K562 (cell line): Measurements from ENCODE around the gene PRSS21. TPM values are rescaled to one million over a fixed set of nuclear protein-coding genes. Genes with fewer than 3 reads are reported as not detected.

Experiments
- ATAC-seq: fragments of 200-7000 bp; cut with Tn5 transposase; 3 replicates; pipeline ENCODE4 v1.9.1; 2020; ENCODE audit warnings: moderate library complexity
- BruUV-seq: library from RNA; stranded (reverse); fragments of 400-500 nt; replicated peaks from 2 replicates; lab custom pipeline; 2021; lab: Mats Ljungman, UMichigan
- CTCF ChIA-PET: fragments of 300-600 bp; formaldehyde crosslinking; extraction: SDS; loops from one replicate; lab custom pipeline; 2021; ENCODE audit warnings: low intra/inter-chr PET ratio; lab: Yijun Ruan, JAX
- POLR2A ChIA-PET: fragments of 300-600, 350-650 bp; sonication (Branson Sonifier 250); formaldehyde crosslinking; extraction: SDS; loops from one replicate; lab custom pipeline; 2021; ENCODE audit warnings: antibody characterized with exemption, inconsistent platforms; lab: Yijun Ruan, JAX
- DNase-seq, 4 experiments: peaks; one replicate each; pipeline versions ENCODE4 v3.0.0 to v3.0.0-alpha.2; 2011 to 2018; ENCODE audit warnings: low spot score in 3 of 4, mixed read lengths in 3 of 4; ENCODE audit errors: extremely low read depth in 1 of 4
- FAIRE-seq: peaks from 2 replicates; lab custom pipeline; 2011; peaks lifted over from hg19 to GRCh38; lab: Jason Lieb, UNC
- H2AFZ ChIP-seq: 2 replicates; pipeline ENCODE4 v1.6.0; 2011; ENCODE audit warnings: low read depth, low read length, control low read depth, inconsistent platforms
- H3K27ac ChIP-seq: fragments of 200-600 bp; 3 replicates; pipeline ENCODE4 v1.8.0; 2011; ENCODE audit warnings: low read depth, mild to moderate bottlenecking, control low read depth, inconsistent platforms, low read length, moderate library complexity, mixed read lengths; ENCODE audit errors: extremely low read depth
- H3K27me3 ChIP-seq, 2 experiments: fragments of 300-600 bp in 1 of 2; 2 replicates in 1 of 2; 3 replicates in 1 of 2; pipeline versions ENCODE4 v1.6.0 to v1.8.0; 2011; ENCODE audit warnings: inconsistent platforms in 2 of 2, low read length in 2 of 2, mild to moderate bottlenecking in 1 of 2, mixed read lengths in 1 of 2, moderate library complexity in 1 of 2; ENCODE audit not compliant: control insufficient read depth in 2 of 2, insufficient read depth in 2 of 2
- H3K36me3 ChIP-seq: fragments of 300-600 bp; 3 replicates; pipeline ENCODE4 v1.8.0; 2011; ENCODE audit warnings: mild to moderate bottlenecking, low read length, inconsistent platforms; ENCODE audit not compliant: control insufficient read depth, insufficient read depth
- H3K4me1 ChIP-seq, 2 experiments: fragments of 200-600 bp in 1 of 2; replicated peaks in 1 of 2; 2 replicates in 1 of 2; 3 replicates in 1 of 2; pipeline versions ENCODE4 v1.5.1 to v1.8.0; 2011; ENCODE audit warnings: inconsistent platforms in 2 of 2, low read length in 2 of 2, mild to moderate bottlenecking in 1 of 2, mixed read lengths in 1 of 2, moderate library complexity in 1 of 2; ENCODE audit not compliant: control insufficient read depth in 2 of 2, insufficient read depth in 2 of 2
- H3K4me2 ChIP-seq: 2 replicates; pipeline ENCODE4 v1.6.1; 2011; ENCODE audit warnings: low read length, control low read depth, inconsistent platforms, mixed read lengths; ENCODE audit not compliant: insufficient read depth
- H3K4me3 ChIP-seq: fragments of 200-600 bp; sonication (generic), shearing (Covaris generic); 2 replicates; pipeline ENCODE4 v1.5.1; 2016; ENCODE audit warnings: control low read depth, inconsistent platforms
- H3K79me2 ChIP-seq: fragments of 200-600 bp; 3 replicates; pipeline ENCODE4 v1.8.0; 2011; ENCODE audit warnings: low read length, inconsistent platforms; ENCODE audit not compliant: control insufficient read depth, insufficient read depth
- H3K9ac ChIP-seq, 2 experiments: 2 replicates each; pipeline versions ENCODE4 v1.6.0 to v1.6.1; 2011; ENCODE audit warnings: low read depth in 2 of 2, low read length in 2 of 2, control low read depth in 1 of 2, inconsistent platforms in 1 of 2, mild to moderate bottlenecking in 1 of 2, mixed read lengths in 1 of 2; ENCODE audit not compliant: insufficient read depth in 1 of 2
- H3K9me1 ChIP-seq: one replicate; pipeline ENCODE4 v1.6.0; 2011; ENCODE audit warnings: inconsistent platforms, mild to moderate bottlenecking, low read length, moderate library complexity; ENCODE audit not compliant: control insufficient read depth, insufficient read depth
- H3K9me3 ChIP-seq: replicated peaks from 2 replicates; pipeline ENCODE4 v1.5.1; 2011; ENCODE audit warnings: low read depth, low read length, inconsistent platforms; ENCODE audit not compliant: control insufficient read depth, insufficient read depth
- H4K20me1 ChIP-seq: replicated peaks from 2 replicates; pipeline ENCODE4 v1.6.1; 2011; ENCODE audit warnings: low read length, inconsistent platforms, mixed read lengths; ENCODE audit not compliant: control insufficient read depth, insufficient read depth
- CTCF ChIP-seq, 3 experiments: IDR thresholded peaks in 2 of 3; conservative IDR thresholded peaks in 1 of 3; 2 replicates each; pipeline ENCODE4 v1.5.1; 2011 to 2012; ENCODE audit warnings: low read length in 3 of 3, mild to moderate bottlenecking in 3 of 3, control low read depth in 2 of 3, improper control_type of control experiment in 1 of 3, inconsistent platforms in 1 of 3, low read depth in 1 of 3, mixed read lengths in 1 of 3, moderate library complexity in 1 of 3; ENCODE audit not compliant: insufficient read depth in 2 of 3
- PKNOX1 ChIP-seq: fragments of 450-650 bp; IDR thresholded peaks from 2 replicates; pipeline ENCODE4 v1.6.1; 2016
- RBM39 ChIP-seq: fragments of 200-400 bp; formaldehyde crosslinking; optimal IDR thresholded peaks from 2 replicates; pipeline ENCODE3; 2018; ENCODE audit warnings: low read depth, low read length
- REST ChIP-seq, 2 experiments: fragments of 450-650 bp; formaldehyde crosslinking in 1 of 2; IDR thresholded peaks; 2 replicates each; pipeline versions ENCODE4 v1.4.0 to v1.6.1; 2014 to 2020; ENCODE audit warnings: mild to moderate bottlenecking in 2 of 2, borderline replicate concordance in 1 of 2, low read depth in 1 of 2
- THRB ChIP-seq: fragments of 450-650 bp; formaldehyde crosslinking; conservative IDR thresholded peaks from 2 replicates; pipeline ENCODE4 v1.4.0; 2022; ENCODE audit warnings: mild to moderate bottlenecking, missing genetic modification characterization
- WGBS: fragments of 100-300 bp; shearing (Covaris generic); methylation state at CpG from one replicate; pipeline ENCODE4 v1.1.6; 2016; ENCODE audit warnings: low coverage, mixed read lengths; ENCODE audit not compliant: insufficient coverage; ENCODE audit errors: missing lambda C conversion rate; 5-methylcytosine and 5-hydroxymethylcytosine counted together
- in situ Hi-C: fragments of 300-500 bp; cut with MboI; formaldehyde crosslinking; loops from 4 replicates; pipeline ENCODE4 v1.15.0; 2018; ENCODE audit warnings: inconsistent platforms, mixed read lengths
- intact Hi-C: fragments of 100-400 bp; cut with micrococcal nuclease; formaldehyde crosslinking; loops from 2 replicates; pipeline ENCODE4 v1.14.2; 2022
- polyA plus RNA-seq, 8 experiments: library from polyadenylated mRNA; depleted of rRNA in 4 of 8; stranded (reverse) in 5 of 8; unstranded in 3 of 8; fragments of >200 nt; fragmentation: Nextera tagmentation in 2 of 8; fragmentation: Illumina TruSeq in 1 of 8; extraction: Ambion mirVana in 2 of 8; extraction: Trizol in 1 of 8; gene quantifications; 2 replicates each; pipeline versions ENCODE4 v1.2.1 to v1.2.3, GENCODE V29; 2011 to 2014; ENCODE audit warnings: inconsistent platforms in 1 of 8, missing spikeins in 1 of 8
- total RNA-seq, 7 experiments: library from RNA; depleted of rRNA in 6 of 7; stranded (reverse); fragments of >200 nt in 6 of 7; fragmentation: Illumina TruSeq in 2 of 7; extraction: Trizol in 2 of 7; gene quantifications; 2 replicates each; pipeline versions ENCODE4 v1.2.1 to v1.2.3, GENCODE V29; 2011 to 2021; ENCODE audit warnings: low replicate concordance in 1 of 7

Gene PRSS21
- total and polyA plus RNA-seq, 9 of the 15 experiments (the other 6 are each of a cell fraction or from before 2014, with no cell fraction given) = 12.1 to 121 (median 61.3) TPM

- ChIA-PET POLR2A (interaction anchor here (0.7 kb wide), 1 partner anchor 38 kb away, joined by 4 read pairs; no protein-coding TSS in a partner anchor), CTCF (no interaction called here)
- Histone ChIP-seq H3K36me3 (no peaks in the 10 kb centered on the region), H3K4me2 (no peak overlapping the region), H3K27ac (no peak overlapping the region), H3K9me1 (no peaks in the 10 kb centered on the region), H3K4me3 (no peak overlapping the region), H3K27me3 (peaks cover 31 to 58% of the 10 kb centered on the region in 2 experiments), H3K9ac (no peak overlapping the region), H3K9me3 (no peaks in the 10 kb centered on the region), H3K4me1 (peaks cover 0 to 33% of the 10 kb centered on the region in 2 experiments; a peak in 3 of 5 replicates), H3K79me2 (no peaks in the 10 kb centered on the region), H4K20me1 (peaks cover 2% of the 10 kb centered on the region; the same call in 1 of the 2 replicates), H2AFZ (no peak overlapping the region)
- DNase-seq (no peak), ATAC-seq (no peak), FAIRE-seq (no peak)
- 7% methylated on average over 7 of the region's 7 CpGs for WGBS
- no TSS peak for BruUV-seq
- intact Hi-C loops = no loop called here
- in situ Hi-C loops = no loop called here
- TF ChIP-seq CTCF (IDR thresholded peaks at IDR 0.05 in 2 of 3, conservative IDR thresholded peaks at IDR 0.05 in 1 of 3; ENCODE audit: insufficient read depth in 2 of 3, low read depth in 1 of 3, low read length in 3 of 3) = peak in 1 of 3 experiments; percentile 33; a peak in 2 of 6 replicates
- TF ChIP-seq THRB = no peak
- TF ChIP-seq RBM39 = no peak
- peak; percentile 34; the same call in 1 of the 2 replicates for TF ChIP-seq REST (IDR thresholded peaks at IDR 0.05; ENCODE audit: borderline replicate concordance)
- no peak for TF ChIP-seq REST (CRISPR knock-in tag; IDR thresholded peaks at IDR 0.05; ENCODE audit: low read depth)
- TF ChIP-seq PKNOX1 = peak; percentile 11; the same call in 1 of the 2 replicates
Observed at GRCh38 chr16:2833776-2834175, 16.7 kb downstream of the PRSS21 start.
